COLO668 (cell line): Measurements from ENCODE around the gene SH3RF3.
"Not testable (repeated sequence)": the region's sequence is repeated elsewhere in the genome, so short reads cannot be mapped to it uniquely, and the experiment has no call there.

ENCODE experiments used
- DNase-seq: peaks from one replicate; lab custom pipeline; 2025; ENCODE audit not compliant: unreplicated experiment; lab: John Stamatoyannopoulos, UW

SH3RF3 gene

GRCh38 chr2:109128616-109129355, at the start of gene SH3RF3:
TSS of gene SH3RF3 (plus strand) at chr2:109129205.
- peak; percentile 81 for DNase-seq

GRCh38 chr2:109079590-109079989, 49.4 kb upstream of the SH3RF3 start:
- no peak for DNase-seq

GRCh38 chr2:109080109-109080508, 48.9 kb upstream of the SH3RF3 start:
- DNase-seq, result no peak

- DNase-seq, result no peak
These were observed 48.2 kb upstream of the SH3RF3 start for GRCh38 chr2:109080757-109081156.

- DNase-seq, result no peak
These were observed 47.6 kb upstream of the SH3RF3 start for GRCh38 chr2:109081374-109081773.

- DNase-seq, result no peak
These were observed 45.2 kb upstream of the SH3RF3 start for GRCh38 chr2:109083771-109084170.

GRCh38 chr2:109084341-109084740, 44.7 kb upstream of the SH3RF3 start:
- no peak for DNase-seq

GRCh38 chr2:109085912-109086742, 42.9 kb upstream of the SH3RF3 start:
- DNase-seq, result no peak

GRCh38 chr2:109086743-109087020, 42.3 kb upstream of the SH3RF3 start:
- no peak for DNase-seq

GRCh38 chr2:109087055-109087663, 41.8 kb upstream of the SH3RF3 start:
- no peak for DNase-seq

- DNase-seq, result no peak
These were observed 39.3 kb upstream of the SH3RF3 start for GRCh38 chr2:109089602-109090300.

- no peak for DNase-seq
These were observed 37.5 kb upstream of the SH3RF3 start for GRCh38 chr2:109091526-109091925.

GRCh38 chr2:109094144-109094543, 34.9 kb upstream of the SH3RF3 start:
- no peak for DNase-seq

- no peak for DNase-seq
These were observed 30.6 kb upstream of the SH3RF3 start for GRCh38 chr2:109098251-109098920.

- DNase-seq, result no peak
These were observed 30.1 kb upstream of the SH3RF3 start for GRCh38 chr2:109098921-109099273.

- no peak for DNase-seq
These were observed 26.3 kb upstream of the SH3RF3 start for GRCh38 chr2:109102588-109103233.

- no peak for DNase-seq
These were observed 23.9 kb upstream of the SH3RF3 start for GRCh38 chr2:109105113-109105512.

- no peak for DNase-seq
These were observed 20.3 kb upstream of the SH3RF3 start for GRCh38 chr2:109108740-109109139.

GRCh38 chr2:109109342-109109741, 19.7 kb upstream of the SH3RF3 start:
- no peak for DNase-seq

GRCh38 chr2:109110170-109110569, 18.8 kb upstream of the SH3RF3 start:
- peak; percentile 16 for DNase-seq

- DNase-seq, result not testable (repeated sequence)
These were observed 11.8 kb upstream of the SH3RF3 start for GRCh38 chr2:109117181-109117580.
